Renal pelvis (tissue), 4 donors: ENCODE results near the gene SORCS2. TPM values are rescaled to one million over a fixed set of nuclear protein-coding genes. Genes with fewer than 3 reads are reported as not detected.

ENCODE experiments used
- DNase-seq: peaks from one replicate; pipeline ENCODE4 v3.0.0-alpha.2; 2013
- polyA plus RNA-seq, 3 donors: library from polyadenylated mRNA; unstranded; fragments of 120-200 nt; gene quantifications; one replicate each; pipeline ENCODE4 v1.2.1, GENCODE V29; 2013; ENCODE audit not compliant: insufficient read length in 3 of 3

SORCS2 gene
- polyA plus RNA-seq, 3 donors: 5.2 to 11.7 (median 11.1) TPM

- DNase-seq: no peak
Observed at GRCh38 chr4:7412554-7412912, 220.2 kb downstream of the SORCS2 start.

DNA sequence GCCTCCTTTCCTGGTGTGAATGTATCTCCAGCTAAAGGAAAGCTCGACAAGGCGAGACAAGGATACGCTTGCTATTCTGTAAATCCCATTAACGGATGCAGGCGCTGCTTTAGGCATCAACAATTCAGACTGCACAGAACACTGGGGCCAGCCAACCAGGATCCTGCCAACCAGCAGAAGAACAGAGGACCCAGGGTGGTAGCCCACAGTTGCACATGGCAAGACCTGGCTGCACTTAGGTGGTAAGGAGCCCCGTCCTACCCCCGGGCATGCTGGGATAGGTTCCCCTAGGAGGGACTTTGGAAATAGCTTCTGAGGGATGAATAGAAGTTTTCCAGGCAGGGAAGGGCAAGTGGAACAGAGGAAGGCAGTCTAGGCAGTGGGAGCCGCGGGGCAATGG is 221.7 kb downstream of the SORCS2 start:
- DNase-seq: no peak

DNA sequence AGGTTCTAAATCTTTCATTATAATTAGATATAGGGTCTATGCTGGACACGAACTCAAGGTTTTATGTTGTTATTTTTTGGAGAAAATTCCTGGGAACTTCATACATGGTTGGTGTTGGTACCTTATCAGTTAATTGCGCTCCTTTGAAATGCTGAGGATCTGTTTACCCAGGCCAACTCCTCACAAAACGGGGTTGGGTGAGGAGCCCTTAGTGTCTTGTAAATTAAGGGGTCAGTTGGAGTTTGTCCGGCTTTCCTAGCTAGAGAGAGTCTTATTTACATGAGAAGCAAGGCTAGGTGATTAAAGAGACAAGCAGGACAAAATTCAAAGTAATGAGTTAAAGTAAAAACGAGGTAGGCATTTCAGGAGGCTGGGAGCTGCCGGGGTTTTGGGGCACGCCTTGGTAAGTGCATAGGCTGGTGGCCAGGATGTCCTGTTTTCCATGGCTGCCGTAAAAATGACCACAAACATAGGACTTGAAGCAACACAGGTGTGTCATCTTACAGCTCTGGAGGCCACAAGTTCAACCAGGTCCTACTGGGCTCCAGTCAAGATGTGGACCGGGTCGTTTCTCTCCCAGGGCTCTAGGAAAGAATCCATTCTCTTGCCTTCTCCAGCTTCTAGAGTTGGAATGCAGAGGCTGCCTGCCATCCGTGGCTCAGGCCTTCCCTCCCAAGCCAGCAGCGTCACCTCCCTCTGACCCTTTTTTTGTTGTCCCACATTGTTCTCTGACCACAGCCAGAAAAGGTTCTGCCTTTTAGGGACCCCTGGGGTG is 222.6 kb downstream of the SORCS2 start:
- no peak for DNase-seq

DNA sequence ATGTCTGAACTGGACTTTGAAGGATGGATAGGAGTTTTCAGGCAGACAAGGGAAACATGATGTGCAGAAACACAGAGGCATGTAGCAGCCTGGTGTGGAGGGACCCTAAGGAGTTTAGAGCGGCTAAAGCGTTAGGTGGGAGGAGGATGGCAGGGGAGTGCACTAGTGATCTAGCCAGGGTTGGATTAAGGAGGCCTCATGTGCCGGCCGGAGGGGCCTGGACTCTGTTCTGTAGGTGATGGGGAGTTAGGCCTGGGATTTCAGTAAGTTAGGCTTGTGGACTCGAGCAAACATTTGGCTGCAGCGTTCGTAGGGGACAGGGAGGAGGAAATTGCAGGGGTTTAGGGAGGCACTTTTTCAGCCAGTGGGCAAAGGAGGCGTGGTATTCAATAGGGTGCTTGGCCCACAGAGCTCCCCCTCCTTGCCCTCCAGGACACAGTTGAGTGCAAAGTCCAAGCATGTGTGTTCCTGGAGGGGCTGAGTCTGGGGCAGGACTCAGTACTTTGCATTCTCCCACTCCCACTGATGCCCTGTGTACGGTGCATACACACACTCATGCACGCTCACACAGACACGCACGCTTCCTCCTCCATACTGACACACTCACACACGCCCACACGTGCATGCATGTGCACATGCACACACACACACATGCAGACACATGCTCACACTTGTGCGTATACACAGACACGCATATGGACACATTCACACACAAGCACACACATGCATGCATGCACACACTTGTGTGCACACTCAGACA is 223.8 kb downstream of the SORCS2 start:
- DNase-seq: no peak

DNA sequence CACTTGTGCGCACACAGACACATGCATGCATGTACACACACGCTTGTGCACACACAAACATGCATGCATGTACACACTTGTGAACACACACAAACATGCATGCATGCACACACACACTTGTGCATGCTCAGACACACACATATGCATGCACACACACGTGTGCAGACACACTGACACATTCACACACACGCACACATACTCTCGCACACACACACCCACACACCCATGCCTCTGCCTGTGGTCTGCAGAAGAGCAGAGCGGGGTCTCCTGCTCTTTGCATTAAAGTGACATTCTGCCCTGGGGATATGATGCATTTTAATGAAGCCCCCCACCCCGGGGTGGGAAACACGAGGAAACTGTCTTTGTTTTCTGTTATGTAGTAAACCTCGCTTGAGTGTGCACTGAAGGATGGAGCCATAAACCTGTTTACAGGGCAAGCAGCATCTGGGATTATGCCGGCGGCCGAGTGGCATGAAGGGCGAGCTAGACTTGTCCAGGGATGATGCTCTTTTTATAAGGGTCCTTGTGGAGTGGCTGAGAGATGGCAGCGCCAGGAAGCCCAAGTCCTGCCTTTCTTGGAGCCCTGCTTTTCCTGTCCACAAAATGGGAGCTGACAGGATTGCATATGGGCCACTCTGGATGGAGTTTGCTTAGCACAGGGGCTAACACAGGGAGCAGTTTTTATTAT is 224.6 kb downstream of the SORCS2 start:
- DNase-seq: no peak

GRCh38 chr4:7417639-7418038 is 225.3 kb downstream of the SORCS2 start:
- DNase-seq: no peak

GRCh38 chr4:7418131-7418943 is 226.0 kb downstream of the SORCS2 start:
- DNase-seq: no peak

- DNase-seq: no peak
Observed at GRCh38 chr4:7419961-7420660, 227.8 kb downstream of the SORCS2 start.

DNA sequence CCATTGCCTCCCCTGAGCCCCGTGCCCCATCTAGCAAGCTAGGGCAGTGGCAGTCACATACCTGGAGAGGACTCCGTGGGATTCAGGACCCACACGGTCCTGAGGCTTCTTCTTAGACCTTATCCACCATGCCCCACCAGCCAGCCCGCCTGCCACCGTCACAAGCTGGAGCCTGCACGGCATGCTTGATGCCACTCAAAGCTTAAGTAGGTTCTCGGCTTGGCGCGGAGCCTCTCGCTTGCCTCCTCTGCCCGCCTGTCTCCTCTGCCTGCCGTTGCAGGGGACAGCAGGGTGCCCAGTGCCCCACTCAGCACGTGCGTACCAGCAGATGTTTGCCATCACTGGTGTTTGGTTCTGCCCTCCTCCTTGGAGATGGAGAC is 228.3 kb downstream of the SORCS2 start:
- DNase-seq: no peak

DNA sequence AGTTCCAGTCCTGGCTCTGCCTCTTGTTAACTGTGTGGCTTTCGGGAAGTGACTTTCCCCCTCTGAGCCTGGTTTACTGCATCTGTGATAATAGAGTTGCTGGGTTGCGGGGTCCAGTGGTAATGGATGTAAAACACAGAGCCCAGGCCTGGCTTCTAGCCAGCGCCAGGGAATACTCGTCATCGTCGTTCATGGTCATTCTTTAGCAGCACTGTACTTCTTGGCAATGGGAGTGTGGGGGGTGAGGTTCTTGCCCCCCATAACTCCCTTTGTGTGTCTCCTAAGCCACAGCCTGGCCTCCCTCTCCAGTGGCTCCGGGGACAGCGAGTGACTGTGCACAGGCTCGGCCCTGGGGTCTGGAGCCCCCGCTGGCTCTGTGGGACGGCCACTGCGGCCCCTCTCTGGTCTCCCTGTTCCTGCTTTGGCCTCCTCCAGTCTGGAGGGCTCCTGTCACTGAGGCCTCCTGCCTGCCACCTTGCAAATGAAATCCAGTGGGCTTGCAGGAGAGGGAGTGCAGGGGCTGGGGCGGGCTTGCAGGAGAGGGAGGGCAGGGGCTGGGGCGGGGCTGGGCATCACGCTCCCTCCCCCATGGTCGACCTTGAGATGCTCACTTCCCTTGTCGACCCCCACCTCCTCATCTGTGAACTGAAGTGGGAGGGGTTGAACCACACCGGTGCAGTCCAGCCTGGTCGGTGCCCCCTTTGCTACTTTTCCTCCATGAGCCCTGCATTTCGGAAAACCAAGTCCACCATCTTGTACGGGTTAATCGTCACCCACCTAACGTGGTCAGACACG is 229.2 kb downstream of the SORCS2 start:
- no peak for DNase-seq

GRCh38 chr4:7422151-7422897 is 230.0 kb downstream of the SORCS2 start:
- no peak for DNase-seq

DNA sequence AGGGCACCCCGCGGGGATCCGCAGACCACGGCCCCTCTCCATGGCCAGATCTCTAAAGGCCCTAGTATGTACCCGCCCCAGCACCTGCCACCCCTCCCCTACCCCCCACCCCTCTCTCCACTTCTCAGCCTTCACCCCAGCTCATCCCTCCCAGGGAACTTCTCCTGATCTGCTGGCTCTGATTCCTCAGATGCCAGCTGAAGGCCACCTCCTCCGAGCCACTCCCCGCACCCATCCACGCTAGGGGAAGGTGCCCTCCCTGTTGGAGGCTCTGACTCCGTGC is 230.5 kb downstream of the SORCS2 start:
- DNase-seq: no peak

DNA sequence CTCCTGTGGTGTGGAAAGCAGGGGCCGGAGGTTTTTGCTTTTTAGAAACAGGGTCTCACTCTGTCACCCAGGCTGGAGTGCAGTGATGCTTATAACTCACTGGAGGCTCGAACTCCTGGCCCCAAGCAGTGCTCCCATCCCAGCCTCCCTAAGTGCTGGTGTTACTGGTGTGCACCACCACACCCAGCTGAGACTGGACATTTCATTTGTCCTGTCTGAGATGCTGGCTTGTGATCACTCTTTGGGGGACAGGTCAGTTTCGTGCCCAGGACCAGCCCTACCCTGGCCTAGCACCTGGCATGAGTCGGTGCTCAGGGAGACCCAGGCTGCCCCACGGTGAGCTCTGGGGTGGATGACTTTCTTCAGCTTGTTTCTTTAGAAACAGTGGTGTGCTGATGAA is 231.1 kb downstream of the SORCS2 start:
- DNase-seq: no peak

DNA sequence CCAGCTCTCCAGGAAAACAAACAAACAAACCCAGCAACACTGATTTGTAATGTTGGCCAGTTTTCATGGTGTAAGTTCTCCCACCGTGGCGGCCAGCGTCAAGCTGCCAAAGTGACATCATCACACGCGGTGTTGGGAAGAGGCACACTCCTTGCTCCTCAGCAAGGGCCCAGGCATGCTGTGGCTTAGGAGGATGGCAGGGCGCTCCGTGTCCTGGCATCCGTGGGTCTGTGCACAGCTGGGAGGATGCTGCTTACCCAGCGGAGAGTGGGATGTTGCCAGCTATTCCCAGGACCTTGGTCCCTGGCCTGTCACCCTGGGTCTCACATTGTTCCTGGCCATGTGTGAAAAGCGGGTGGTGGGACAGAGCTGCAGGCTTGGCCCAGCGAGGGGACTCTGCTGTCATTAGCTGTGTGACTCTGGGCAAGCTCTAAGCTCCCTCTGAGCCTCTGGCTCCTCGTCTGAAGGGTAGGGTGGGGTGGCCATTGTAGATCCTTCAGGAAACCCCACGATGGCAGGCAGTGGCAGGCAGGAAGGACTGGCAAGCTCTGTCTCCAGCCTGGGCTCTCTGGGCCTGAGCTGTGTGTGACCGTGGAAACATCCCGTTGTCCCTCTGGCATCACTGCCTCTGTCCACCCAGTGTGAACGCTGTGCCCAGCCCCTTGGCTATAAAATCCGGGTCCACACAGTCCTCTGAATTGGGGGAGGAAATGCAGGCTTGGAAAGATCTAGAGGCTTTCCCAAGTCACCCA is 231.6 kb downstream of the SORCS2 start:
- no peak for DNase-seq

DNA sequence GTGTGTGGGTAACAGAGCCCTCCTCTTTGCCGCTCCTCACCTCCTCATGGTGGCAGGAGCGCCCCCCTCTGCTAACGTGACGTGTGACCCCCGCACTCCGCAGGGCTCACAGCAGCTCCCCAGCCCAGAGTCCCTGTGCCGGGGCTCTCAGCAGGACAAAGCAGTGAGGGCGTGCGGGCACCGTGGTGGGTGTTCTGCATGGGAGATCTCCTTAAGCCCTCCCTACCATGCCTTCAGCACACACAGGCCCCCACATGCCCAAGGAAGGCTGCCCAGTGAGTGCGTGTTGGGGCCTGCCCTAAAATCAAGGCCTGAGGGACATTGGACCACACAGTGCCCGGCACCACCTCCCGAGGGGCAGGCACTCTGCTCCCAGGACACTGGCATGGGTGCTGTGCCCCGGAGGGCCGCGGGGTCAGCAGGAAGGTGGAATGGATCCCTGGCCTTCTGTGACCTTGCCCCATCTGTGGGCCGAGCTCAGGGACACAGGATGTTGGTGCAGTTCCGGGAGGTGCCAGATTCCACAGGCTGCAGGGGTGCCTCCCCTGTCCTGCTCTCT is 232.3 kb downstream of the SORCS2 start:
- DNase-seq: no peak

GRCh38 chr4:7425124-7425523 is 232.8 kb downstream of the SORCS2 start:
- DNase-seq: no peak

- no peak for DNase-seq
Observed at GRCh38 chr4:7425591-7426468, 233.5 kb downstream of the SORCS2 start.
